IPS-18c (cell line): ENCODE data around the gene HHAT.

Experiments used
- H3K4me3 ChIP-seq: 2 replicates; pipeline ENCODE4 v1.7.0; 2013; ENCODE audit warnings: low read depth, mild to moderate bottlenecking, low read length, moderate library complexity; ENCODE audit not compliant: insufficient read depth
- H3K9me3 ChIP-seq: one replicate; pipeline ENCODE4 v1.6.1; 2013; ENCODE audit warnings: mild to moderate bottlenecking, low read length, moderate library complexity; ENCODE audit not compliant: control insufficient read depth, insufficient read depth

HHAT gene

DNA sequence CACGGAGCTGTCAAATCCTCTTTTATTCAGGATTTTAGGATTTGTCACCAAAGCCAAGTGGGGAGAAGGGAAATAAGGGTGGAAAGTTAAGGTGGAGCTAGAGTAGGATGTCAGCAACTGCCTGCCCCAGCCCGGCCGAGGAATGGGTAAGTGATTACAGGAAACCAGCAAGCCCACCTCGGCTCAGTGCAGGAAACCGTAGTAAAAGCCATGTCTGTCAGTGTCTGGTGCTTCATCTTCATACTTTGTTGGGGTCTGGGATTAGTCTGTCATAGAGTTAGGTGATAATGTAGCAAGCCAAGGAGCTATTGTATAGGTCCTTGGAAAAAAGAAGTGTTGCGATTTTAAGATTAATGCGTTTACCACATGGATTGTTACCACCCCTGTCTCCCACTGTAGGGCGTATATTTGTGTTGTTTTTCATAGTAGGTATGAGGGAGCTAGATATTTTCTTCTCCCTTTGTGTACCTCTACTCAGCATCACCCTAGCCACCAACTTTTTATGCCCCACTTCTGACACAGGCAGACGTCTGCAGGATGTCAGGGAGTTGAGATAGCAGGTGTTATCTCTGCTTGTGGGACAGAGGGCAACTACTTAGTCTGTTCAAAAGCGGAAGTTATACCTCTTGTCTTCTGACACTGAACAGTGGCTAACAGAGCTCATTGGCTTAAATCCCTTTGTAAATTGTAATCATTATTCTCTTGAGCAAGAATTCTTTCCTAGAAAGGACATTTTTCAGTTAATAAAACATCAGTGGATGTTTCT lies 253.7 kb downstream of the HHAT start:
- H3K9me3 ChIP-seq: peaks cover 1% of the 10 kb centered on the region

DNA sequence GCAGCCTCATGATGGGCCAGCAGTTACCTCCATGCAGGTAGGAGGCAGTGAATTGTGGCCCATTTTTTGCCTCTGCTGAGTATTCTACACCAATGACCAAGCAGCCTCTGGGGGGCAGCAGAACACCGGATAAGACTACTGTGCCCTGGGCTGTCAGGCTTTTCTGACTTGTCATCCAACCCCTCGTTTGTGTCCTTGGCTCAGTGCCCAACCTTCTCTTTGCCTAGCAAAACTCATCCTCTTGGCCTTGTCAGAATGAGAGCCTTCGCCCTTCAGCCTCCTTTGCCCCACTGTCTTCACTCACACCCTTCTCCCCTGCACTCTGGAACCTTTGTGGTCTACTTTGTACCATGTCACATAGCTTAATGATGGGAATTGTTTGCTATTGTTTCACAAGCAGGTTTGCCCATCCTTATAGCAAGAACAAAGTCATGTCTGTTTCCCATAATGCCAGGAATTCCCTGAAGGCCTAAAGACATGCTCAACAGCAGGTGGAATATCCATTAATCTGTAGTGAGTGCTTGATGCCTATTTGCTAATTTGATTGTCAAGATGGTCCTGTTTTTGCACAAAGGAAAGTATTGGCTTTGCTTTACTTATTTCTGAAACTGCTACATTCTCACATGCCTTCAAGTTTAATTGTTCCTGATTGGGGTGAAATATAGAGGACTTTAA lies 255.9 kb downstream of the HHAT start:
- peaks cover 3% of the 10 kb centered on the region for H3K9me3 ChIP-seq
- no peak overlapping the region for H3K4me3 ChIP-seq

More for the DNA sequence above, 253.7 kb downstream of the HHAT start:
- no peak overlapping the region for H3K4me3 ChIP-seq

DNA sequence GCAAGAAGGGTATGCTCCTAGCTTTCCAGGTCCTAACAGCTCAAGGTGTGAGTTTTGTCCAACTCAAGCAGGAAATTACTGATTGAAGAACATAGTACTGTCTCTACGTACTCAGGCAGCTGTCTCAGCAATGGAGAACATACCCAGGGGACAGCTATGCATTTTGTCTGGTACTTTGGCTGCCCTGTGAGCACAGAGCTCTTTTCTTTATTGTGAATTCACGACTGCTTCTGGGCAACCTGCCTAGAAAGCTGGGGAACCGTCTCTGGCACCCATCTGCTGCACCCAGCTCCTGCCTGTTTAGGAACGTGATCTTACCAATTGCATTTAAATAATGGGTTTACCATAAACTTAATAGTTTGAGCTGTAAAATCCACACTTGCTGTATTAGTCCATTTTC lies 258.1 kb downstream of the HHAT start:
- H3K9me3 ChIP-seq: peaks cover 3% of the 10 kb centered on the region
- no peak overlapping the region for H3K4me3 ChIP-seq

DNA sequence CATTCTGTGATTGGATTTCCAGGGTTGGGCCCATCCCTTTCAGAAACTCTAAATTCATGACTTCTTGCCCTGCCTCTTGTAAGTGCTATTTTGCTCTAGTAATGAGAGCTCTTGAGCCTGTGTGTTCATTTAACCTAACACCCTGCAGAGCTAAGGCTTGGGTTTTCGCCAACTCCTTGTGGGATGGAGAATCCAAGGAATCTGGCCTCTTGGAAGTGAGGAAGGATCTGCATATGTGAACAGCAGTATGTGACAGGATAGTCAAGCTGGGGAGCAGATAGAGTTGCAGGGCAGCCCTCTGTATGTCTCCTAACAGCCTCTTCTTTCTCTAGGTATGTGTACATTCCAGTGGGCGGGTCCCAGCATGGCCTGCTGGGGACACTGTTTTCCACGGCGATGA lies 258.9 kb downstream of the HHAT start:
- no peak overlapping the region for H3K4me3 ChIP-seq
- H3K9me3 ChIP-seq: peaks cover 3% of the 10 kb centered on the region

DNA sequence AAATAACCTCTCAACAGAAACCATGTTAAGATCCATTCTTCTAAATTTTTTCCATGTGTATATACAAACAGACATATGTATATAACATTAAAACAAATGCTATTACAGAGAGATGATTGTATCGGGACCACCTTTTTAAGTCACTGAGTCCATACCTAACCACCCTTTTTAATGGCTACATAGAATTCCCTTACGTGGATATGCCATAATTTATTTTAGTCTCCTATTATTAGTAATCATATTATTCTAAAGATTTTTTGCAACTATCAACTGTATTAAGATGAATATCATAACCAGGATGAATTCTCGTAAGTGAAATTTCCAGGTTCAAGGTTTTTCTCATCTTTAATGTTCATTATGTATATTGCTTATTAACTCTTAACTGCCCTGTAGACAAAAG lies 259.7 kb downstream of the HHAT start:
- Histone ChIP-seq H3K9me3 (peaks cover 3% of the 10 kb centered on the region), H3K4me3 (no peak overlapping the region)

DNA sequence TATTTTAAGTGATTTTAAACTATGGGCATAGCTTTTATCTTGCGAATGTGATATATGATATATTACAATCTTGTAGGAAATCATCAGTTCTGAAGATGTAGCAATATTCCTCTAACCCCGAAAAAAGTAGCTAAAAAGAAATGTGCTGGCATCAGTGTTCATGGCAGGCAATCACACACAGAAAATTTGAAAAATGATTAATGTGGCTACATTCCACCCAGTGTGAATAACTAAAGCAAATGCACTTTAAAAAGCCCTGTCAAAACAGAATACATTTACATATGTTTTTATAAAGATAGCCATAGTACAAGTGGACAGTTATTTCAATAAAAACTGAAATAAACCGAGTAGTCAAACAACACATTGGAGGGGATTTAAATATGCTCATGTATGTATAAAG lies 260.2 kb downstream of the HHAT start:
- Histone ChIP-seq H3K9me3 (peaks cover 3% of the 10 kb centered on the region), H3K4me3 (no peak overlapping the region)

DNA sequence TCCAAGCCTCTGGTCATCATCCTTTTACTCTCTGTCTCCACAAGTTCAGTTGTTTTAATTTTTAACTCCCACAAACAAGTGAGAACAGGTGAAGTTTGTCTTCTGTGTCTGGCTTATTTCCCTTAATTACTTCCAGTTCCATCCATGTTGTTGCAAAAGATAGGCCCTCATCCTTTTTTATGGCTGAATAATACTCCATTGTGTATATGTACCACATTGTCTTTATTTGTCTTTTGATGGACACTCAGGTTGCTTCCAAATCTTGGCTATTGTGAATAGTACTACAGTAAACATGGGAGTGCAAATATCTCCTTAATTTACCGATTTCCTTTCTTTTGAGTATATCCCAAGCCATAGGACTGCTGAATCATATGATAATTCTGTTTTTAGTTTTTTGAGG lies 262.5 kb downstream of the HHAT start:
- Histone ChIP-seq H3K9me3 (peaks cover 3% of the 10 kb centered on the region), H3K4me3 (no peak overlapping the region)

DNA sequence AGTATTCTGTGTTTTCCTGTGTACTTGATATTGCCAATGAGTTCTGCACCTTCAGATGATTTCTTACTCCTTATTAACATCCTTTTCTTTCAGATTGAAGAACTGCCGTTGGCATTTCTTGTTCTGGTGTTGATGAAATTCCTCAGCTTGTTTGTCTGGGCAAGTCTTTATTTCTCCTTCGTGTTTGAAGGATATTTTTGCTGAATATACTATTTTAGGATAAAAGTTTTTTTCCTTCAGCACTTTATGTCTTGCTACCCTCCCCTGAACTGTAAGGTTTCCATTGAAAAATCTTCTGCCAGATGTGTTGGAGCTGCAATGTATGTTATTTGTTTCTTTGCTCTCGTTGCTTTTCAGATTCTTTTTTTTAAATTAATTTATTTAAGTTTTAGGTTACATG lies 265.9 kb downstream of the HHAT start:
- Histone ChIP-seq H3K4me3 (no peak overlapping the region), H3K9me3 (no peaks in the 10 kb centered on the region)

DNA sequence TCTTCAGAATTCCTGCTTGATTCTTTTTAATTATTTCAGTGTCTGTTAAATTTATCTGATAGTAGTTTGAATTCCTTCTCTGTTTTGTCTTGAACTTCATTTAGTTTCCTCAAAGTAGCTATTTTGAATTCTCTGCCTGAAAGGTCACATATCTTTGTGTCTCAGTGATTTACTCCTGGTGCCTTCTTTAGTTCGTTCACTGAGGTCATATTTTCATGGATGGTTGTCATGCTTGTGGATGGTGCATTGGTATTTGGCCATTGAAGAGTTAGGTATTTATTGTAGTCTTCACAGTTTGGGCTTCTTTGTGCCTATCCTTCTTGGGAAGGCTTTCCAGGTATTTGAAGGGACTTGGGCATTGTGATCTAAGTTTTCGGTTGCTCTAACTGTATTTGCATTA lies 267.9 kb downstream of the HHAT start:
- H3K9me3 ChIP-seq: no peaks in the 10 kb centered on the region
- H3K4me3 ChIP-seq: no peak overlapping the region

DNA sequence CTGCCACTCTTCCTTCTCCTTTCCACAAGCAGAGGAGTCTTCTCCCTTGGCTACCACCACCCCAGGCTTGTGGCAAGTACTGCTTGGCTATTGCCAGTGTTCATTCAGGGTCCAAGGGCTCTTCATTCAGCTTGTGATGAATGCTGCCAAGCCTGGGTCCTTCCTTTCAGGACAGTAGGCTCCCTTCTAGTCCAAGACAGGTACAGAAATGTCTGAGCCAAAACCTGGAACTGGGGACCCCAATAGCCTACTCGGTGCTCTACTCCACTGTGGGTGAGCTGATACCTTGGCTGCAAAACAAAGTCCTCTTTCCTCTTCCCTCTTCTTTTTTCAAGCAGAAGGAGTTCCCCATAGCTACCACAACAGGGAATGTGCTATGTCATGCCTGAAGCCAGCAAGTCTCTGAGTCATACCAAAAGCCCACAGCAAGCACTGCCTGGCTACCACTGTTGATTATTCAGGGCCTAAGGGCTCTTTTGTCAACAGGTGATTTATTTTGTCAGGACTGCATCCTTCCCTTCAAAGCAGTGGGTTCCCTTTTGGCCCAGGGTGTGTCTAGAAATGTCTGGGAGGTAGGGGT lies 268.9 kb downstream of the HHAT start:
- H3K9me3 ChIP-seq: no peaks in the 10 kb centered on the region
- no peak overlapping the region for H3K4me3 ChIP-seq

DNA sequence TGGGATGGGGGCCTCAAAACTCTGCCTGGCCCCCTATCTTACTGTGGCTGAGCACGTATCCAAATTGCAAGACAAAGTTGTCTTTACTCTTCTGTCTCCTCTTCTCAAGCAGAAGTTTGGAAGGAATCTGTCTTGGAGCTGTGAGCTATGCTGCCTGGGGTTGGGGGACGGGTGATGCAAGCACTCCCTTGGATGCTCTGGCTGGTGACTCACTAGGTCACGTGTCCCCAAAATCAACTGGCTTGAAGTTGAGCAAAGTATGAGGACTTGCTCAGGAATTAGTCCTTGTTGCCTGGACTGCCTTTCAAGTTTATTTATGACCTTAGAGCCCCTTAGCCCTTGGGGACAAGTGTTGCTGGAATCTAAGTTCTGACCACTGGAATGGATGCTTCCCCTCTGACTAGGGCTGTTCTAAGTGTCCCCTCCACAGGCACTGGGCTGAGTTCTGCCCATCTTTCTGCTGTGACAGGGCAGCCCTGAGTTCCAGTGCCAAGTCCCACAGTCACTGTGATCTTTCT lies 269.5 kb downstream of the HHAT start:
- no peaks in the 10 kb centered on the region for H3K9me3 ChIP-seq
- no peak overlapping the region for H3K4me3 ChIP-seq

DNA sequence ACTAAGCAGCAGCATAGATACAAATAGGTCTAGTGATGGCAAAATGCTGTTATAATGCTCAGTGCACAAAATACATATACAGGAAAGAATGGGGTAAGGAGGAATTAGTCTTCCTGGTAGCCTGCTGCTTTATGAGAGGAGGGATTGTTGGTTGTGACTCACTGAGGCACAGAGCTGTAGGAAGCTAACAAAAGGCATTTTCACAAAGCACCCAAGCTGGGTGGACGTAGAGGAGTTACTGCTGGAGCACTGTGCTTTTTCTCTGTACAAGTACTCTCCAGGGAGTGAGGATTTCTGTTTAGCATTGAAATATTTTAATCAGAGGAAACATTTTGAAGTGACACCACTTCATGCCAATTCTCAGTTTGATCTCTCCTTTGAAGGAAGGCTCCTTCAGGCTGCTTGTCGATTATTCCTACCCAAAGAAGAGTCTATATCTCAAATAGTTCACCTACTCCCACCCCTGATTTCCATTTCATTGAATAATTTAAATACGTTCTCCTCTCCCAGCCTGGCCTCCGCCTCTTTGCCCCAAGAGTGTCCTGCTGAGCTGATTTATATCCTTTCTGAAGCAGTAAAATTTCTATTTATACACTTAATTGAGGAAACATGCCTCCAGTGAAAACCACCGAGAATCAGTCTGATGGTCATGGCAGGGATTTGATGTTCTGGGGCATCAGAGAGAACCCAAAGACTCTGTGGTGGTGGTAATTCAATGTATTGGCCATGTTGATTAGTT lies 271.9 kb downstream of the HHAT start:
- Histone ChIP-seq H3K4me3 (no peak overlapping the region), H3K9me3 (no peaks in the 10 kb centered on the region)

DNA sequence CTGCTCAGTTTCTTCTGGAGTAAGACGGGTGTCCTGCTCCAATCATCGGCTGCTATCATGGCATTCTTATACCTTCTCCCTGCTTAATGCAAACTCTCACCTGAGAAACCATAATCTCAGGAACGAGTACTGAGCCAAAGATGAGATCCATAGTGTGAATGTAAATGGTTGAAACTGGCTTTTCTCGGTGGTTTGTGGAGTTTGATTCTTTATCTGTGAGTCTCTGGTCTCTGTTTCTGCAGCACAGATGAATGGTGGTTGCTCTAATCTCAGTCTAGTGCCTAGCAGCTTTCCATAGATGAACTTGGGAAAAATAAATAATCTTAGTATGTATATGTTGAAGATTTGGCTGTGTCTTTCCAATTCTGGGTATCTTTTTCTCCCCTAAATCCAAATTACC lies 274.4 kb downstream of the HHAT start:
- Histone ChIP-seq H3K4me3 (no peak overlapping the region), H3K9me3 (no peaks in the 10 kb centered on the region)

DNA sequence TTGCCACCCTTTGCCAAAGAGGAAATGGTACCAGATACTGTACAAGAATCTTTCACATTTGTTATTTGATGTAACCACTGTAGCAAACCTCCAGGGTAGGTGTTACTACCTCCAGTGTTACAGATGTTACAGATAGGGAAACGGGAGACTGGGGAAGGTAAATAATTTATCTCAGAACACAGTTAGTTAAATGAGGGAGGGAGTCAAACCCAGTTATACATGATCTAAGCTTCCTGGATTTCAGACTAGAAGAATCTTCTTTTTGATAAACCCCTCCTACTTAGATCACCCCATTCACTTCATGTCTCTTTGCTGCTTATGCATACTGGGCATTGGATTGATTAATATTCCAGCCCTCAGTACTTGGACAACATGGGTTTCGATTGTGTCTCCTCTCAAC lies 276.4 kb downstream of the HHAT start:
- Histone ChIP-seq H3K9me3 (no peaks in the 10 kb centered on the region), H3K4me3 (no peak overlapping the region)

DNA sequence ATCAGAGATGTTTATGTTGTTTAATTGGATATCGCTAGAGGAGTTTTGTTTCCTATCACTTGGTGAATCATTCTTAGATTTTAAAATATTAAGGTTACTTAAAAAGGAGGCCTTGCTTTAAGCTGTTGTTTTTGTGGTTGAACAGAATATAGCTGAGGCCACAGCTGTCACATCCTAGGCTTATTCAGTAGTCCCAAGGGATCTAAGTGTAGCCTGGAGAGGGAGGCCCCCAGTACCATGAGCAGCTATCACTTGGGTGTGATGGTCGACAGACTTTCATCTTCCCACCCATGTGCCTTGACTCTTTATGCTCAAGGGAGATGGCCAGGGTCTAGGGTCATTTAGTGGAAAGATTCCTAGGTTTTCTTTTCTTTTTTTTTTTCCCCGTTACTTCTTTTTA lies 278.7 kb downstream of the HHAT start:
- no peaks in the 10 kb centered on the region for H3K9me3 ChIP-seq
- H3K4me3 ChIP-seq: no peak overlapping the region

DNA sequence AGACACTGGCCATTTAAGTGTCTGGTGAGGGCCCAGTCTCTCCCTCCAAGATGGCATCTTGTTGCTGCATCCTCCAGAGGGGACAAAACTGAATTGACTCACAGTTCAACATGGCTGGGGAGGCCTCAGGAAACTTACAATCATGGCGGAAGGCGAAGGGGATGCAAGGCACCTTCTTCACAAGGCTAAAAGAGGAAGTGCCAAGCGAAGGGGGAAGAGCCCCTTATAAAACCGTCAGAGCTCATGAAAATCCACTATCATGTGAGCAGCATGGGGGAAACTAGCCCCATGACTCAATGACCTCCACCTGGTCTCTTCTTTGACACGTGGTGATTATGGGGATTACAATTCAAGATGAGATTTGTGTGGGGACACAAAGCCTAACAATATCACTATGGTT lies 280.1 kb downstream of the HHAT start:
- H3K4me3 ChIP-seq: no peak overlapping the region
- H3K9me3 ChIP-seq: no peaks in the 10 kb centered on the region

DNA sequence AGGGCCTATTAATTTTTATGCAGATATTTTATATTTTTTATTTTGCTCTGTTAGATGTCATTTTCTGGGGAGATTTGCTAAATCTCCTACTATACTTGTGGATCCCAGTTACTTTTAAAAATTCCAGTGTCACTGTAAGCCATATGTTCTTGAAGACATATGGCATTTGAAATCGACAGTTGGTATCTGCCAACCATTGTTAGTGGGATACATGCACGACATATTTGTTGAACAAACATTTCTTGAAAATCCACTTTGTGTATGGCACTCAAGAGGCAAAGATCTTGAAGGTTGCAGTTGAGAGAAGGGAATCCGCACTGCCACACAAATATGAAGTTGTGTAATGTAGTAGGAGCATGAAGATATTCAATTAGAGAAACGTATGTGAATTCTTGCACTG lies 287.7 kb downstream of the HHAT start:
- Histone ChIP-seq H3K9me3 (peaks cover 2% of the 10 kb centered on the region), H3K4me3 (no peak overlapping the region)

DNA sequence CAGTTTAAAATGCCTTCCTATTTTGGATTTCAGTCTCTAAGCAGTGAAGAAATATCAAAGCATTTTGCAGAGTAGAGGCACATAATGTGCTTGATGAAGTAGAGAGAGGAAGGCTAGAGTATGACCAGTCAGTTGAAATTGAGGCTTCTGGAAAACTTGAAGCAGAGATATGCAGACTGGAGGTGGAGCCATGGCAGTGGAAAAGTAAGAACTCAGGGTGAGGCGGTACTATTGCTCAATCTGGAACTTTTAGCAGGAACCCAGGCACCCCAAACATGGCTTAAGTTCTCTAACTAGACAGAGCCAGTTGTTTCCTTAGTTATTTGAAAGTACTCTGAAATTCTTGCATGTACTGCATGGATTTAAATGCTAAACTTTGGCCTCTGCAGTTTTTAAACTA lies 288.6 kb downstream of the HHAT start:
- no peak overlapping the region for H3K4me3 ChIP-seq
- H3K9me3 ChIP-seq: peaks cover 2% of the 10 kb centered on the region
